Gastrocnemius medialis (tissue), 4 donors: Measurements from ENCODE around the gene PLEKHG4.

Source experiments
- CTCF ChIP-seq, 5 experiments: fragments of 450-650 bp in 3 of 5; fragments of 200-600 bp in 2 of 5; sonication (generic) in 2 of 5; IDR thresholded peaks in 4 of 5; conservative IDR thresholded peaks in 1 of 5; 1 replicate in 4 of 5; 2 replicates in 1 of 5; pipeline ENCODE4 v1.5.1; 2016 to 2019; ENCODE audit warnings: antibody characterized with exemption in 5 of 5, mild to moderate bottlenecking in 3 of 5, moderate library complexity in 3 of 5
- POLR2A ChIP-seq, 2 donors: fragments of 450-650 bp; IDR thresholded peaks; one replicate each; pipeline ENCODE4 v1.6.1; 2017; ENCODE audit warnings: antibody characterized with exemption in 2 of 2, mild to moderate bottlenecking in 2 of 2, moderate library complexity in 2 of 2

GRCh38 chr16:67237396-67238277 is 41.7 kb upstream of the PLEKHG4 start:
- TF ChIP-seq CTCF (IDR thresholded peaks at IDR 0.05 in 4 of 5, conservative IDR thresholded peaks at IDR 0.05 in 1 of 5), result no peak
- TF ChIP-seq POLR2A (IDR thresholded peaks at IDR 0.05), result no peak
